ENCODE measurements around the gene KCNA2. TPM values are rescaled to one million over a fixed set of nuclear protein-coding genes. Genes with fewer than 3 reads are reported as not detected.

Gene KCNA2
- total RNA-seq, 1 donor from 2014 or later: 0.71 TPM

GRCh38 chr1:110626889-110627288 is 20.7 kb upstream of the KCNA2 start:
- no peak for DNase-seq
- intact Hi-C loops (cut with micrococcal nuclease): no loop called here

GRCh38 chr1:110620686-110621085 is 14.5 kb upstream of the KCNA2 start:
- intact Hi-C loops (cut with micrococcal nuclease): no loop called here
- no peak for TF ChIP-seq CTCF (IDR thresholded peaks at IDR 0.05; ENCODE audit: borderline replicate concordance)
- Histone ChIP-seq H3K36me3 (no peaks in the 10 kb centered on the region), H3K27me3 (ENCODE audit: low read depth) (peaks cover 68% of the 10 kb centered on the region), H3K9me3 (replicated peaks) (no peaks in the 10 kb centered on the region), H3K4me1 (peaks cover 9% of the 10 kb centered on the region), H3K27ac (replicated peaks) (no peak overlapping the region), H3K4me3 (no peak overlapping the region)
- DNase-seq: no peak

More at GRCh38 chr1:110626889-110627288, 20.7 kb upstream of the KCNA2 start:
- Histone ChIP-seq H3K4me1 (no peaks in the 10 kb centered on the region), H3K9me3 (replicated peaks) (no peaks in the 10 kb centered on the region), H3K36me3 (no peaks in the 10 kb centered on the region), H3K27ac (replicated peaks) (no peak overlapping the region), H3K4me3 (no peak overlapping the region), H3K27me3 (ENCODE audit: low read depth) (peaks cover 40% of the 10 kb centered on the region)
- TF ChIP-seq CTCF (IDR thresholded peaks at IDR 0.05; ENCODE audit: borderline replicate concordance): no peak

GRCh38 chr1:110620250-110620615 is 14.1 kb upstream of the KCNA2 start:
- DNase-seq: no peak
- TF ChIP-seq CTCF (IDR thresholded peaks at IDR 0.05; ENCODE audit: borderline replicate concordance): no peak
- Histone ChIP-seq H3K36me3 (no peaks in the 10 kb centered on the region), H3K27ac (replicated peaks) (no peak overlapping the region), H3K4me1 (peaks cover 9% of the 10 kb centered on the region), H3K4me3 (no peak overlapping the region), H3K27me3 (ENCODE audit: low read depth) (peaks cover 72% of the 10 kb centered on the region), H3K9me3 (replicated peaks) (no peaks in the 10 kb centered on the region)
- intact Hi-C loops (cut with micrococcal nuclease): no loop called here

- TF ChIP-seq CTCF (IDR thresholded peaks at IDR 0.05; ENCODE audit: borderline replicate concordance): peak; percentile 91
- peak; percentile 78 for DNase-seq
- H3K4me3 ChIP-seq: peak overlapping the region; percentile 32
- no peaks in the 10 kb centered on the region for H3K9me3 ChIP-seq (replicated peaks)
- H3K4me1 ChIP-seq: peaks cover 9% of the 10 kb centered on the region
- peaks cover 75% of the 10 kb centered on the region for H3K27me3 ChIP-seq (ENCODE audit: low read depth)
- intact Hi-C loops (cut with micrococcal nuclease): loop anchor here (10.0 kb wide), 2 partner anchors 65 to 95 kb away; no protein-coding TSS in a partner anchor
- no peaks in the 10 kb centered on the region for H3K36me3 ChIP-seq
- H3K27ac ChIP-seq (replicated peaks): no peak overlapping the region
These were observed 13.5 kb upstream of the KCNA2 start for GRCh38 chr1:110619412-110620249.

- Histone ChIP-seq H3K4me1 (peaks cover 9% of the 10 kb centered on the region), H3K9me3 (replicated peaks) (no peaks in the 10 kb centered on the region), H3K27me3 (ENCODE audit: low read depth) (peaks cover 76% of the 10 kb centered on the region), H3K27ac (replicated peaks) (no peak overlapping the region), H3K4me3 (no peak overlapping the region), H3K36me3 (no peaks in the 10 kb centered on the region)
- intact Hi-C loops (cut with micrococcal nuclease): loop anchor here (10.0 kb wide), 2 partner anchors 64 to 94 kb away; no protein-coding TSS in a partner anchor
- no peak for DNase-seq
- no peak for TF ChIP-seq CTCF (IDR thresholded peaks at IDR 0.05; ENCODE audit: borderline replicate concordance)
These were observed 12.5 kb upstream of the KCNA2 start for GRCh38 chr1:110618668-110619067.

Data from left ventricle myocardium inferior (tissue), 1 donor.